Esophagus muscularis mucosa (tissue), 4 donors: ENCODE results near the gene C6orf163.

ENCODE experiments used
- CTCF ChIP-seq, 3 experiments: fragments of 200-600 bp in 2 of 3; fragments of 450-650 bp in 1 of 3; sonication (generic) in 2 of 3; IDR thresholded peaks; one replicate each; pipeline ENCODE4 v1.5.1; 2017 to 2019; ENCODE audit warnings: antibody characterized with exemption in 3 of 3, mild to moderate bottlenecking in 2 of 3, moderate library complexity in 1 of 3
- EP300 ChIP-seq: sonication (generic); formaldehyde crosslinking; IDR thresholded peaks from one replicate; pipeline ENCODE4 v1.6.1; 2017; ENCODE audit warnings: antibody characterized with exemption
- POLR2A ChIP-seq: fragments of 450-650 bp; IDR thresholded peaks from one replicate; pipeline ENCODE4 v1.6.1; 2017; ENCODE audit warnings: antibody characterized with exemption, moderate library complexity, mild to moderate bottlenecking, low read depth
- POLR2AphosphoS5 ChIP-seq, 2 donors: sonication (generic); formaldehyde crosslinking; IDR thresholded peaks; one replicate each; pipeline ENCODE4 v1.6.1; 2017; ENCODE audit warnings: antibody characterized with exemption in 2 of 2

- TF ChIP-seq CTCF (IDR thresholded peaks at IDR 0.05) (no peak), POLR2A (no peak), POLR2AphosphoS5 (IDR thresholded peaks at IDR 0.05) (no peak), EP300 (no peak)
Observed at GRCh38 chr6:87297119-87297518, 47.5 kb upstream of the C6orf163 start.
